Thoracic aorta (tissue), 2 donors: ENCODE results near the gene SAMSN1. TPM values are rescaled to one million over a fixed set of nuclear protein-coding genes. Genes with fewer than 3 reads are reported as not detected.

Experiments used
- ATAC-seq: fragments of 150-250 bp; one replicate; pipeline ENCODE4 v1.8.0; 2017; ENCODE audit warnings: low read depth; ENCODE audit not compliant: insufficient number of reproducible peaks, low FRiP score
- DNase-seq: peaks from one replicate; pipeline ENCODE4 v3.0.0-alpha.2; 2020; ENCODE audit warnings: low spot score
- H3K27ac ChIP-seq, 2 donors: fragments of 200-600 bp; sonication (generic); 1 replicate in 1 of 2; 2 replicates in 1 of 2; pipeline ENCODE4 v1.5.1; 2016; ENCODE audit warnings: mild to moderate bottlenecking in 2 of 2, moderate library complexity in 2 of 2
- H3K27me3 ChIP-seq: fragments of 200-600 bp; sonication (generic); replicated peaks from 2 replicates; pipeline ENCODE4 v1.6.0; 2016; ENCODE audit warnings: mild to moderate bottlenecking; ENCODE audit not compliant: insufficient read depth
- H3K36me3 ChIP-seq: fragments of 200-600 bp; sonication (generic); one replicate; pipeline ENCODE4 v1.5.1; 2016
- H3K4me1 ChIP-seq, 2 donors: fragments of 200-600 bp; sonication (generic); 1 replicate in 1 of 2; 2 replicates in 1 of 2; pipeline versions ENCODE4 v1.5.1 to v1.6.0; 2016; ENCODE audit warnings: low read depth in 2 of 2, mild to moderate bottlenecking in 1 of 2; ENCODE audit not compliant: control insufficient read depth in 1 of 2
- H3K4me3 ChIP-seq: fragments of 200-600 bp; sonication (generic); 2 replicates; pipeline ENCODE4 v1.5.1; 2016; ENCODE audit warnings: mild to moderate bottlenecking
- H3K9me3 ChIP-seq: fragments of 200-600 bp; sonication (generic); 2 replicates; pipeline ENCODE4 v1.5.1; 2016
- total RNA-seq, 2 donors: library from RNA; depleted of rRNA; stranded (reverse); fragments of >200 nt; gene quantifications; one replicate each; pipeline versions ENCODE4 v1.1.0 to v1.2.3, GENCODE V29; 2016
- TF ChIP-seq, protein P1 (sequence below): fragments of 200-600 bp; sonication (generic); IDR thresholded peaks from one replicate; pipeline ENCODE4 v1.5.1; 2019; ENCODE audit warnings: antibody characterized with exemption

Gene SAMSN1
- total RNA-seq, 2 donors from 2014 or later, result 6.6 to 20.5 TPM

DNA sequence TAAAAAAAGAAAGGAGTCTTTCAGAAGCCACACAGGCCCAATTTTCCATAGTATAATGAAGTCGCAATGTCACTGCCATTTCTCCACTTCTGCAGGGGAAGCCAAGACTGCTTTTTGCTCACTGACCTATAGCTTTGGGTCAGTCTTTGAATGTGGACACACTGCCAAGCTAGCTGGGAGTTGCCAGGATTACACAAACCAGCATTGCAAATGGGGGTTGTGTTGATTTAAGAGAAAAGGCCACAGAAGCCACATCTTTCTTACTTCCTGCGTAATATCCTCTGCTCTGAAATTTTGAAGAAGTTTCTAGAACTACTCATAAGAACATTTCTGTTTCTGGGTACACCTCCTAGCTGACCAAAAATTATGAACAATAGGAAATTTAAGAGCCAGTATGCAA, 45.8 kb upstream of the SAMSN1 start:
- DNase-seq, result no peak
- Histone ChIP-seq H3K27me3 (no peaks in the 10 kb centered on the region), H3K36me3 (no peaks in the 10 kb centered on the region), H3K4me1 (no peaks in the 10 kb centered on the region), H3K4me3 (no peak overlapping the region), H3K9me3 (no peaks in the 10 kb centered on the region), H3K27ac (no peak overlapping the region)
- TF ChIP-seq, protein P1, sequence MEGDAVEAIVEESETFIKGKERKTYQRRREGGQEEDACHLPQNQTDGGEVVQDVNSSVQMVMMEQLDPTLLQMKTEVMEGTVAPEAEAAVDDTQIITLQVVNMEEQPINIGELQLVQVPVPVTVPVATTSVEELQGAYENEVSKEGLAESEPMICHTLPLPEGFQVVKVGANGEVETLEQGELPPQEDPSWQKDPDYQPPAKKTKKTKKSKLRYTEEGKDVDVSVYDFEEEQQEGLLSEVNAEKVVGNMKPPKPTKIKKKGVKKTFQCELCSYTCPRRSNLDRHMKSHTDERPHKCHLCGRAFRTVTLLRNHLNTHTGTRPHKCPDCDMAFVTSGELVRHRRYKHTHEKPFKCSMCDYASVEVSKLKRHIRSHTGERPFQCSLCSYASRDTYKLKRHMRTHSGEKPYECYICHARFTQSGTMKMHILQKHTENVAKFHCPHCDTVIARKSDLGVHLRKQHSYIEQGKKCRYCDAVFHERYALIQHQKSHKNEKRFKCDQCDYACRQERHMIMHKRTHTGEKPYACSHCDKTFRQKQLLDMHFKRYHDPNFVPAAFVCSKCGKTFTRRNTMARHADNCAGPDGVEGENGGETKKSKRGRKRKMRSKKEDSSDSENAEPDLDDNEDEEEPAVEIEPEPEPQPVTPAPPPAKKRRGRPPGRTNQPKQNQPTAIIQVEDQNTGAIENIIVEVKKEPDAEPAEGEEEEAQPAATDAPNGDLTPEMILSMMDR, result no peak
- no peak for ATAC-seq

DNA sequence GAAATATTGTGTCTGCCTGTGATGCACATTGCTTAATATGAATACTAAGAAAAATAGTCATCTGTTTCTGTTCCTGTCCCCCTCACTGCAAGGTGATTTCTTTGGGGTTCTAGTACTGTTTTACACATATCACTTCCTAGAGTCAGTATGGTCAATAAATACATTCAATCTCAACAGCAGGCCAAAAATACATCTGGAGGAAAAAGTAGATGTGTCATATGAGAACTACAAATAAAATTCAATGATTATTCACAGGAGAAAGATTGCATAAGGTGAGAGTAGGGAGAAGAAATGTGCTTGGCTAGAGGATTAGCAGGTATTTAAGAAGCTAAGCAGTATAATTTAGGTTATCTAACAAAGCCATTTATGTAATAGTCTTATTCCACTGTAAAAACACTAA, 45.3 kb upstream of the SAMSN1 start:
- Histone ChIP-seq H3K4me1 (no peaks in the 10 kb centered on the region), H3K36me3 (no peaks in the 10 kb centered on the region), H3K27ac (no peak overlapping the region), H3K27me3 (no peaks in the 10 kb centered on the region), H3K9me3 (no peaks in the 10 kb centered on the region), H3K4me3 (no peak overlapping the region)
- DNase-seq (no peak), ATAC-seq (no peak)
- TF ChIP-seq, protein P1, result no peak

DNA sequence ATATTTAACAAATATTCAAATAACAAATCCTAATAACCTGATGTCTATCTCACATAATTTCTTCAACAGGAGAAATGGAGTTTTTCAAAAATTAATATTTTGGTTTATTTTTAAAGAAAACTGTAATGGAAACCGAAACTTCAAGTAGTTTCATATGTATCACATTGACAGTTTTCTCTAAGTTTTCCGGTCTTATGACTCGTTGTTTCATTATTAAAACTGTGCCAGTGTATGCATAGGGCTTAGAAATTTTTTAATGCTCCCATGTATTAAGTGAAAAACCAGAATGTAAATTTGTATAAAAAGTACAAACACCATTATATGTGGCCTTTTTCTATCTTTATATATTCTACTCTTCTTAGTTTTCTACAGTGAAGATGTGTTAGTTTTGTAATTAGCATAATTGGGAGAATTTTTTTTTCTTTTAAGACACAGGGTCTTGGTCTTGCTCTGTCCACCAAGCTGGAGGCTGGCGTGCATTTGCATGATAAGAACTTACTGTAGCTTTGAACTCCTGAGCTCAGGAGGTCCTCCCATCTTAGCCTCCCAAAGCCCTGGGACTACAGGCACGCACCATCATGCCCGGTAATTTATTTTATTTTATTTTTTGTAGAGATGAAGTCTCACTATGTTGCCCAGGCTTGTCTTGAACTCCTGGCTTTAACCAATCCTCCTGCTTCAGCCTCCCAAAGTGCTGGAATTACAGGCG, 43.9 kb upstream of the SAMSN1 start:
- Histone ChIP-seq H3K27me3 (no peaks in the 10 kb centered on the region), H3K4me3 (no peak overlapping the region), H3K36me3 (no peaks in the 10 kb centered on the region), H3K9me3 (no peaks in the 10 kb centered on the region), H3K27ac (no peak overlapping the region), H3K4me1 (no peaks in the 10 kb centered on the region)
- TF ChIP-seq, protein P1, result no peak
- no peak for DNase-seq
- no peak for ATAC-seq

DNA sequence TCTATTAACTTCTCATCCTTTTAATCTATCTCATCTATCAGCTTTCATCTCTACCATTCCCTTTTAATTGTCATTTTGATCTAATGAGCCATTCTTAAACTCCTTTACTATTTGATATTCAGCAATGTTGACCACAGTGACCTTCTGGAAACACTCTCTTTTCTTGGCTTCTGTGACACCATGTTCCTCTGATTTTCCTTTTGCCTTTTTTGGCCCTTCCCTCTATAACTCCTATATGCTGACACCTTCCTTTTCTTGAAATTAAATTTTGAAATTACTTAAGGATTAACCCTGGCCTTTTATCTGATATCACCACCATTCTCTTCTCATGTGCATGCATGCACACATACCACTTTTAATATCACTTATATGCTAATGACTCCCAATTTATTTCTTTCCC, 41.2 kb upstream of the SAMSN1 start:
- Histone ChIP-seq H3K27ac (no peak overlapping the region), H3K36me3 (no peaks in the 10 kb centered on the region), H3K4me1 (no peaks in the 10 kb centered on the region), H3K9me3 (no peaks in the 10 kb centered on the region), H3K27me3 (no peaks in the 10 kb centered on the region), H3K4me3 (no peak overlapping the region)
- ATAC-seq (no peak), DNase-seq (no peak)
- TF ChIP-seq, protein P1, result no peak

DNA sequence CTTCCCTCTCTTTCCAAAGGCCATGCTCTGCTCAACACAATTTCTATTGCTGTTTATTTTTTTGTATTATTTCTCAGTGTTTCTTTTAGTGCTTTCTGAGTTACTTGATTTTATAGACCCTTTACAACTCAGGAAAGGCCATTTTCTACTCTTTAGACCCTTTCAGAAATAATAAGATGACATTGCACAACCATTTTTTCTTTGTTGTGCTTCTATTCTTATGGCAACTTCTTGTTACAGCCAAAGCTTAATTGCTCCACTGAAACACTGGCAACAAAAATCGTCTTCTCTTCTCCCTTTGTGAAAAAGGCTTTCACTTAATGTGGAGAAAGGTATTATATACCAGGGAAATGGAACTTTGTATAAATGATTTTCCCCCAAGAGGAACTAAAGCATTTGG, 39.0 kb upstream of the SAMSN1 start:
- Histone ChIP-seq H3K9me3 (no peaks in the 10 kb centered on the region), H3K27me3 (no peaks in the 10 kb centered on the region), H3K4me1 (no peaks in the 10 kb centered on the region), H3K36me3 (no peaks in the 10 kb centered on the region), H3K27ac (no peak overlapping the region), H3K4me3 (no peak overlapping the region)
- ATAC-seq (no peak), DNase-seq (no peak)
- TF ChIP-seq, protein P1, result no peak
